HG03139 (cell line): Measurements from ENCODE around the gene ACSL5.
A peak's percentile ranks its signal among the peaks of the same experiment; 100 is the strongest.
"Not testable (repeated sequence)": the region's sequence is repeated elsewhere in the genome, so short reads cannot be mapped to it uniquely, and the experiment has no call there.

Experiments used
- ATAC-seq: cut with Tn5 transposase; IDR thresholded peaks from one replicate; pipeline ENCODE4 v1.9.1; 2021; ENCODE audit not compliant: unreplicated experiment

The ACSL5 gene

GRCh38 chr10:112406806-112407205 lies 32.9 kb downstream of the ACSL5 start:
- not testable (repeated sequence) for ATAC-seq

- no peak for ATAC-seq
Observed at GRCh38 chr10:112407696-112408095, 33.8 kb downstream of the ACSL5 start.

GRCh38 chr10:112409299-112409698 lies 35.4 kb downstream of the ACSL5 start:
- ATAC-seq: no peak

GRCh38 chr10:112409755-112410154 lies 35.8 kb downstream of the ACSL5 start:
- no peak for ATAC-seq

GRCh38 chr10:112412696-112413095 lies 38.8 kb downstream of the ACSL5 start:
- ATAC-seq: no peak

GRCh38 chr10:112421731-112422130 lies 47.8 kb downstream of the ACSL5 start:
- ATAC-seq: no peak

- no peak for ATAC-seq
Observed at GRCh38 chr10:112424651-112425050, 50.7 kb downstream of the ACSL5 start.

GRCh38 chr10:112426111-112426510 lies 52.2 kb downstream of the ACSL5 start:
- ATAC-seq: no peak

GRCh38 chr10:112429147-112429546 lies 55.2 kb downstream of the ACSL5 start:
- ATAC-seq: no peak

- no peak for ATAC-seq
Observed at GRCh38 chr10:112429654-112430230, 55.8 kb downstream of the ACSL5 start.

GRCh38 chr10:112433136-112433535 lies 59.2 kb downstream of the ACSL5 start:
- no peak for ATAC-seq

GRCh38 chr10:112434988-112435619 lies 61.2 kb downstream of the ACSL5 start:
- no peak for ATAC-seq

- ATAC-seq: no peak
Observed at GRCh38 chr10:112438356-112438755, 64.4 kb downstream of the ACSL5 start.

GRCh38 chr10:112441520-112441919 lies 67.6 kb downstream of the ACSL5 start:
- ATAC-seq: no peak

GRCh38 chr10:112442063-112442462 lies 68.1 kb downstream of the ACSL5 start:
- no peak for ATAC-seq

GRCh38 chr10:112446055-112446854 lies 72.3 kb downstream of the ACSL5 start:
- no peak for ATAC-seq

GRCh38 chr10:112446855-112447619 lies 73.1 kb downstream of the ACSL5 start, which contains the start of the genes VTI1A and ZDHHC6:
TSS of gene VTI1A (plus strand) at chr10:112447215. CDS start at chr10:112447374, 159 bp downstream.
TSS of gene ZDHHC6 (minus strand) at chr10:112446914. CDS start at chr10:112445436, 1,478 bp downstream.
- ATAC-seq: peak; percentile 88

GRCh38 chr10:112447620-112447928 lies 73.7 kb downstream of the ACSL5 start:
- no peak for ATAC-seq

GRCh38 chr10:112448888-112449287 lies 75.0 kb downstream of the ACSL5 start:
- no peak for ATAC-seq

- no peak for ATAC-seq
Observed at GRCh38 chr10:112454910-112455779, 81.2 kb downstream of the ACSL5 start.
